ELF-1 (cell line): ENCODE data around the gene ADK.
"Not testable (repeated sequence)": the region's sequence is repeated elsewhere in the genome, so short reads cannot be mapped to it uniquely, and the experiment has no call there.

Experiments
- DNase-seq: peaks from one replicate; pipeline ENCODE4 v3.0.0-alpha.2; 2016; ENCODE audit warnings: low read depth, low spot score

ADK gene

GRCh38 chr10:74353021-74353420, 202.0 kb downstream of the ADK start:
- DNase-seq, result not testable (repeated sequence)

- no peak for DNase-seq
Measured at GRCh38 chr10:74361678-74362077, 210.7 kb downstream of the ADK start.

DNA sequence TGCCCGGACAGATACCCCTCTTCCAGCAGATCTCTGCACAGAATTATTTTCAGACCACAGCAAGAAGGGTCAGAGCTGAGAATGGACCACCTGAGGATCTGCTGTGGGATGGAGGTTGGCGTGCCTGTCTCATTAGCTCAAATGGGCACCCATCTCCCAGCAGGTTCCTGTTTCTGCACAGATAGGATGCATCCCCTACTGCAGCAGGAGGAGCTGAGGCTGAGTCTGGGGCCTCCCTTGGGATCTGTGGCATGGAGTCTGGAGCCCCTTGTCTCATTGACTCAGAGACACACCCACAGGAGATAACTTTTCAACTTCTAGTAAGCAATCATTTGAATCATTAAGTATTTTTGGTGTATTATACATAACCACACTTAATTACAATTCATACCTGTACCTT, 212.7 kb downstream of the ADK start:
- DNase-seq, result no peak

- no peak for DNase-seq
Measured at GRCh38 chr10:74365109-74365508, 214.1 kb downstream of the ADK start.

DNA sequence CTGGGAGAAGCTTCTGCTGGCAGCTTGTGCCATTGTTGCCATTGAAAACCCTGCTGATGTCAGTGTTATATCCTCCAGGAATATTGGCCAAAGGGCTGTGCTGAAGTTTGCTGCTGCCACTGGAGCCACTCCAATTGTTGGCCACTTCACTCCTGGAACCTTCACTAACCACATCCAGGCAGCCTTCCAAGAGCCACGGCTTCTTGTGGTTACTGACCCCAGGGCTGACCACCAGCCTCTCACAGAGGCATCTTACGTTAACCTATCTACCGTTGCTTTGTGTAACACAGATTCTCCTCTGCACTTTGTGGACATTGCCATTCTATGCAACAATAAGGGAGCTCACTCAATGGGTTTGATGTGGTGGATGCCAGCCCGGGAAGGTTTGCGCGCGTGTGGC, 220.7 kb downstream of the ADK start:
- no peak for DNase-seq

DNA sequence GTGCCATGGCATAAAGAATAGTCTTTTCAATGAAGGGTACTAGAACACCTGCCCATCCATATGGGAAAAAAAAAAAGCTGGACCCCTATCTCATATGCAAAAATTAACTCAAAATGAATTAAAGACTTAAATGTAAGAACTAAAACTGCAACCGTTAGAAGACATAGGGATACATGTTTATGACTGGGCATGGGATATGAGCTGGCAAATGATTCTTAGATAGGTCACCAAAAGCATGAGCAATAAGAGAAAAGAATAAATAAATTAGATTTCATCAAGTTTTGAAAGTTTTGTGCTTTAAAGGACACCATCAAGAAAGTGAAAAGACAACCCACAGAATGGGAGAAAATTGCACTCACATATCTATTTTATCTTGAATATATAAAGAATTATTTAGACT, 222.0 kb downstream of the ADK start:
- no peak for DNase-seq

- no peak for DNase-seq
Measured at GRCh38 chr10:74377476-74377875, 226.5 kb downstream of the ADK start.

GRCh38 chr10:74379474-74379873, 228.5 kb downstream of the ADK start:
- DNase-seq, result no peak

DNA sequence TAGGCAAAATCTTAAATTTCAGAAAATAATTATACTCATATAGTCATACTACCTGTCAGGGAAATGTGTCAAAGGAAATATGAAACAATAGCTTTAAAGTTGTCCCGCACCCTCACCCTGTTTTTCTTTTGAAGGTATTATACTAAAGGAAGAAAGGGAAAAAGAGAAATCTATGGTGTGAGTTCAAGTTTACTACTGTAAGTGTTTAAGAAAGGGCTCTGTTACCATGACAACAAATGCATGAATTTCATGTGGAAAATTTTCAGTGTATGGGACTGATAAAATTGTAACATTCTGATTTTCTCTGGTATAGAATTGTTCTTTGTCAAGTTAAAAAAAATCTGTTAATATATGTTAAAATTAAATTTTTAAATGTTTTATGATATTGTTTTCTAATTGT, 229.8 kb downstream of the ADK start:
- DNase-seq, result no peak

DNA sequence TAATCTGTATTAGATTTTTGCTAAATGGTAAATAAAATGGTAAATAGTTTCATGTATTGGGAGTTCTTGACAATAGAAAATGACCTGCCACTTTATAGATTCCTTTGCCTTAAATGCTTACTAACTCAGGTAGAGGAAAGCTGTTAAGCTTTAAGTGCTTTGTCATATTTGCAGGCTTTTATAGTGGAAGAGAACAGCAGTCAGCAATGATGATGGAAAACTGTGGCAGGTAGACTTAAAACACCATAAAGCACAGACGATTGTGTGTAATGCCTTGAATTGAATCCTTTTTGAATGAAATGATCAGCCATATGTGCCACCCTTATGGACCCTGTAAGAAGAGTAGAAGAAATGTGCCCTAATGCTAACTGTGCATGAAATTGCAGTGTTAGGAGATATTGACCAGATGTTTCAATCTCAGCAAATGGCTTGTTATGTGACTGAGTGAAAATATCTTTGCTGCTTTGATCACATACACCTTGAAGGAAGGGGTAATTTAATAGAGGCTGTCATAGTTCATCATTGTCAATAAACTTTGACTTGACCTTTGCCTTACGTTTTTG, 230.4 kb downstream of the ADK start:
- DNase-seq, result no peak

- no peak for DNase-seq
Measured at GRCh38 chr10:74382663-74383062, 231.6 kb downstream of the ADK start.

- DNase-seq, result no peak
Measured at GRCh38 chr10:74383642-74384041, 232.6 kb downstream of the ADK start.

DNA sequence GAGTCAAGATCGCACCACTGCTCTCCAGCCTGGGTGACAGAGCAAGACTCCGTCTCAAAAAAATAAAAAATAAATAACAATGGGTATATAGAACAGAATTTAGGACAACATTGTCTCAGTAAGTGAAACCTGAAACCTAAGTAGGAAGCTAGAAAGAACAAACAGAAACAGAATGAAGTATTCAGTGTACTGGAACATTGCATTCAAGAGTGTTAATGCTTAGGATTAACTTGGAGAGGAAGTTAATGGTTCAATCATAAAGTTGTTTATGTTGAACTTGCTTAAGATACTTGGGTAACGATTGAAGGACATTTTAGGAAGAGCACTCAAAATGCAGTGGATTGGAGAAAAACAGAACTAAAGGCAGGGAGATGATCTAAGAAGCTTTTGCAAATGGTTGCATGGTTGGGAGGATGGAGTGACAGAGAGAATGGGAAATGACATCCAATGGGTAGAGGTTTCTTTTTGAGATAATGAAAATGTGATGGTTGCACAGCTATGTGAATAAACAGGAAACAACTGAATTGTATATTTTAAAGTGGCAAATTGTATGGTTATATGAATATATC, 233.7 kb downstream of the ADK start:
- no peak for DNase-seq

DNA sequence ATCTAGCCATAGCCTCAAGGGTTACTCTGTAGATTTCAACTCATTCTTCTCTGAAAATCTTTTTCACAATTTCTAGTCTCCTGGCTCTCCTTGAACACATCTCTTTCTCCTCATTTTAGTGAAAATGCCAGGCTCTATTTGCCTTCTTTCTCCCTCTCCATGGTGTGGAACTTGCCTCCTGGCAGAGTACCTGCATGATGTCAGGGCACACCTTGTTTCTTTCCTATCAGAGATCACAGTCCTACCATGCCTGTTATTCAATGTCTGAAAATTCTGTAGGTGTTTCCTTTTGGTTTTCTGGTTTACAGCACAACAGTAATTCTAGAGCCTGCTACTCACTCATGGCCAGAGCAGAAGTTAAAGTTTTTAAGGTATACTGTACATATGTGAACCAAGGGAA, 237.8 kb downstream of the ADK start:
- DNase-seq, result no peak

GRCh38 chr10:74391786-74392185, 240.8 kb downstream of the ADK start:
- DNase-seq, result no peak

DNA sequence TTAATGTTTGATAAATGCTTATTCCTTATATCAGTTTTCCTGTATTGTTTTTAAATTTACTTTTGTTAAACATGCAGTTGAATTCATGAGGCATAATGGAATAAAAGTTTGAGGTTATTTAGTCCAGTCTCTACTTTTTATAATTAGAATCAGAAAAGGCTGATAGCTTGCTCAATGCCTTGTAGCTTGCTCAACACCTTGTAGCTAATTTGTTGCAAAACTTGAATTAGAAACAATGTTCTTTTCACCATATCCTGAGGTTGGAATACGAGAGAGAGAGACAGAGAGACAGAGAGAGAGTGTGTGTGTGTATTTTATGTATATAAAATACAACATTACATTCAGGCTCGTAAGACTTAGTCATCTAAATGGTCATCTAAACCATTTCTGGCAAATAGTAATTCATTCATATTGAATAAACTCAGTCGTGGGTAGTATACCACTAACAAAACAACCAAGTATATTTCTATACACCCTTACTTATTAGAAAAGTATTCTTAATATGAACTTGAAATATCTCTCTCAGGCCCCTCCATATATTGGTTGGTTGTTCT, 243.5 kb downstream of the ADK start:
- no peak for DNase-seq

DNA sequence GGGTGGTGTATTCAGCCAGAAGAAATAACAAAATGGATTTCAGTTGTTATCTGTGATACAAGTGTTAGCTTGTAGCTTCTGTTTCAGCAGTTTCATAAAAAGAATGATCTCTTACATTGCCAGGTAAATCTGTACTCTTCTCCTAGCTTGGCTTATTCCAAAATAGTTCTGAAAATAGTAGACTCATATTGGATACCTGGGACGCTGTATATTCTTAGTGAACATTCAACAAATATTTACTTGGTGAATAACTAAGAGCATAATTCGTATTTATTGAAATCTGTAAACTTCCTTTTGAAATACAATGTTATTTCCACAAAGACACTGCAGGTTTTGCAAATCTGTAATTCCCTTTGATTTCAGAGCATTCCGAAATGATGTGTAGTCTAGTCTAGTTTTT, 249.2 kb downstream of the ADK start:
- no peak for DNase-seq

DNA sequence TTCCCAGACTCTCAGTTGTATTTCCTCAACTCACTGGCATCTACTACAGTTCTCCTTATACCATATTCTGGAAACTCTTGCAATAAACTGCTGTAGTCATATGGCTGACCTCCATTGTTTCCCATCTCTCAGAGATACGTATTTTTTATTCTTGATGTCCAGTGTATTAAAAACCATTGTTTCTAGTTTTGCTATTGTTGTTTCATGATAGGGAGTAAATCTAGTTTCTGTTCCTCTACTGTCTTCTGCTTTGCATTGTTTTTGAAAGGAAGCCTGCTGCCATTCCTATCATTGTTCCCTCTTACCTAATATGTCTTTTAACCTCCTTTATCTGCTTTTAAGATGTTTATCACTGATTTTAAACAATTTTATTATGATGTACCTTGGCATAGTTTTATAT, 255.0 kb downstream of the ADK start:
- DNase-seq, result no peak

DNA sequence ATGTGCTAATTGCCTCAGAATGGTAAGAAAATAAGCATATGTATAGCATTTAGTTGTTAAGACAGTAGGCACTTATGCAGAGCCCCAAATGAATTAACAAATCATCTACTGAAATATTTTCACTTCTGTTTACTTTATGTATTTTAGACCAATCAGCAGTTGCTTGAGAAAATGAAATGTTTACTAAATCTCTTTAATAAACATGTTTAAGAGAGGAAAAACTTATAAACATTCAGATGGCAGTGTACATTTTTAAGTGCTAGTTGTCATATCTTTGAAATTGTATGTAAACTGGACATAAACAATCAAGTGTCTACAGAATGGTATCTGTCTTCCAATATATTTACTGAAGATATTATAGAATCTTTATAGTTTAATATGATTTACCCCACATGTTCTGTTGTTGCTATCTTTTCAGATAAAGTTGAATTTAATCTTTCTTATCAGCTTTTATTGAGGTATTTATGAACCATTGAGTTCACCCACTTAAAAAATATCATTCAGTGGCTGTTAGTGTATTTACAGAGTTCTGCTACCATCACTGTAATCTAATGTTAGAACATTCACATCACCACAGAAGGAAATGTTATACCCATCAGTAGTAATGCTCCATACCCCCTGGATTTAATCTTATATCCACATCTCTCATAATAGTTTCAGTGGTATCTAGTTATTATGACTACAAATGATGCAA, 264.3 kb downstream of the ADK start:
- no peak for DNase-seq

GRCh38 chr10:74417397-74417796, 266.4 kb downstream of the ADK start:
- DNase-seq, result no peak

- DNase-seq, result peak; percentile 31
Measured at GRCh38 chr10:74418285-74418872, 267.4 kb downstream of the ADK start.

DNA sequence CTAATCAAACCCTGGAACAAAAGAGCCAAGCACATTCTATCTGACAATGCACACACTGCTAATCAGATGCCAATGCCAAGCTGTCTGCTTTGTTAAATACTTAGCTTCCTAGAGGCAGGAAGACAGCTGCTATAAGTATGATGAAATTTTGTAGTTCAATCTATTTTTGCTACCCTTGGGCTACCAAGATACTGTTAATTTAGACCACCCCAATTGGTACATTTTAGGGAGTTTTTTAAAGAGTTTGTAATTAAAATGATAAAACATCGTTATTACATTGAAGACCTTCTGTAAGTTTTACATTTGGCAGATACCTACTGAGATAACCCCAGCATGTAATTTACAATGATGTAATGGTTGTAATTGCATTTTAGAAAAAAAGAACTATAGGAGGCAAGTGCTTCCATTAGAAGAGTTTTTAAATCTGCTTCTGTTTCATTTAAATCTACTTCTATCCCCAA, 268.5 kb downstream of the ADK start:
- no peak for DNase-seq

- DNase-seq, result no peak
Measured at GRCh38 chr10:74419958-74420375, 268.9 kb downstream of the ADK start.
